Smooth muscle cell (in vitro differentiated cells): Measurements from ENCODE around the gene SCLY. TPM values are rescaled to one million over a fixed set of nuclear protein-coding genes. Genes with fewer than 3 reads are reported as not detected.

Experiments used
- DNase-seq: peaks from one replicate; lab custom pipeline; 2025; ENCODE audit not compliant: unreplicated experiment; lab: John Stamatoyannopoulos, UW
- H2AFZ ChIP-seq: fragments of 200-600 bp; sonication (generic); 2 replicates; pipeline ENCODE4 v1.6.0; 2016; ENCODE audit warnings: antibody characterized with exemption, low read depth, mild to moderate bottlenecking
- H3F3A ChIP-seq: fragments of 200-600 bp; sonication (generic); 2 replicates; pipeline ENCODE4 v1.6.0; 2017; ENCODE audit warnings: antibody characterized with exemption, low read depth
- H3K27ac ChIP-seq: fragments of 200-600 bp; sonication (generic); 2 replicates; pipeline ENCODE4 v1.5.1; 2016; ENCODE audit warnings: low read depth, mild to moderate bottlenecking
- H3K27me3 ChIP-seq: fragments of 200-600 bp; sonication (generic); 2 replicates; pipeline ENCODE4 v1.6.1; 2016; ENCODE audit warnings: low read depth, mild to moderate bottlenecking
- H3K36me3 ChIP-seq: fragments of 200-600 bp; sonication (generic); 2 replicates; pipeline ENCODE4 v1.5.1; 2016; ENCODE audit warnings: low read depth
- H3K4me1 ChIP-seq: fragments of 200-600 bp; sonication (generic); 2 replicates; pipeline ENCODE4 v1.5.1; 2016; ENCODE audit warnings: low read depth
- H3K4me2 ChIP-seq: fragments of 200-600 bp; sonication (generic); 2 replicates; pipeline ENCODE4 v1.6.0; 2016; ENCODE audit warnings: mild to moderate bottlenecking
- H3K4me3 ChIP-seq: fragments of 200-600 bp; sonication (generic); 2 replicates; pipeline ENCODE4 v1.5.1; 2016; ENCODE audit warnings: mild to moderate bottlenecking
- H3K79me2 ChIP-seq: fragments of 200-600 bp; sonication (generic); 2 replicates; pipeline ENCODE4 v1.6.0; 2016; ENCODE audit warnings: low read depth, mild to moderate bottlenecking
- H3K9ac ChIP-seq: fragments of 200-600 bp; sonication (generic); 2 replicates; pipeline ENCODE4 v1.6.0; 2016; ENCODE audit warnings: low read depth
- H3K9me3 ChIP-seq: fragments of 200-600 bp; sonication (generic); replicated peaks from 2 replicates; pipeline ENCODE4 v1.5.1; 2016; ENCODE audit warnings: low read depth
- H4K20me1 ChIP-seq: fragments of 200-600 bp; sonication (generic); 2 replicates; pipeline ENCODE4 v1.6.0; 2016; ENCODE audit warnings: low read depth
- CTCF ChIP-seq: fragments of 200-600 bp; sonication (generic); IDR thresholded peaks from 2 replicates; pipeline ENCODE4 v1.5.1; 2017; ENCODE audit warnings: borderline replicate concordance, mild to moderate bottlenecking, antibody characterized with exemption; ENCODE audit not compliant: insufficient read depth, poor library complexity, severe bottlenecking
- WGBS: methylation state at CpG from one replicate; pipeline ENCODE4 v1.1.7; 2016; ENCODE audit warnings: low lambda C conversion rate; 5-methylcytosine and 5-hydroxymethylcytosine counted together
- polyA plus RNA-seq: library from polyadenylated mRNA; unstranded; fragments of >200 nt; fragmentation: Nextera tagmentation; extraction: Ambion mirVana; gene quantifications from 2 replicates; pipeline ENCODE4 v1.2.1, GENCODE V29; 2016
- total RNA-seq: library from RNA; depleted of rRNA; stranded (reverse); fragments of >200 nt; gene quantifications from 2 replicates; pipeline ENCODE4 v1.2.3, GENCODE V29; 2014

Gene SCLY
- total and polyA plus RNA-seq, 2 experiments from 2014 or later, result 7.6 to 12.9 TPM

GRCh38 chr2:238101891-238102841 lies 41.4 kb downstream of the SCLY start:
- Histone ChIP-seq H3K79me2 (no peaks in the 10 kb centered on the region), H3F3A (no peaks in the 10 kb centered on the region), H3K4me2 (no peak overlapping the region), H4K20me1 (no peaks in the 10 kb centered on the region), H3K27ac (no peak overlapping the region), H2AFZ (no peak overlapping the region), H3K36me3 (no peaks in the 10 kb centered on the region), H3K9me3 (no peaks in the 10 kb centered on the region), H3K27me3 (no peaks in the 10 kb centered on the region), H3K4me1 (no peaks in the 10 kb centered on the region), H3K9ac (no peak overlapping the region), H3K4me3 (no peak overlapping the region)
- TF ChIP-seq CTCF, result no peak
- WGBS, result 94% methylated on average over 30 of the region's 30 CpGs
- no peak for DNase-seq

- H3K4me2 ChIP-seq, result no peak overlapping the region
- H3K4me3 ChIP-seq, result no peak overlapping the region
- H3K36me3 ChIP-seq, result no peaks in the 10 kb centered on the region
- no peak for TF ChIP-seq CTCF
- DNase-seq, result no peak
- H3F3A ChIP-seq, result no peaks in the 10 kb centered on the region
- H3K9me3 ChIP-seq, result no peaks in the 10 kb centered on the region
- H4K20me1 ChIP-seq, result no peaks in the 10 kb centered on the region
- H3K9ac ChIP-seq, result no peak overlapping the region
- no peak overlapping the region for H2AFZ ChIP-seq
- no peak overlapping the region for H3K27ac ChIP-seq
- H3K4me1 ChIP-seq, result no peaks in the 10 kb centered on the region
- H3K79me2 ChIP-seq, result no peaks in the 10 kb centered on the region
- 89% methylated on average over 10 of the region's 10 CpGs for WGBS
- no peaks in the 10 kb centered on the region for H3K27me3 ChIP-seq
These were observed 42.1 kb downstream of the SCLY start for GRCh38 chr2:238102865-238103264.

GRCh38 chr2:238103465-238104225 lies 42.8 kb downstream of the SCLY start:
- no peaks in the 10 kb centered on the region for H3F3A ChIP-seq
- no peak overlapping the region for H3K27ac ChIP-seq
- H3K9me3 ChIP-seq, result no peaks in the 10 kb centered on the region
- no peak for TF ChIP-seq CTCF
- H2AFZ ChIP-seq, result no peak overlapping the region
- no peak overlapping the region for H3K9ac ChIP-seq
- H3K4me2 ChIP-seq, result no peak overlapping the region
- H3K36me3 ChIP-seq, result no peaks in the 10 kb centered on the region
- no peak for DNase-seq
- H4K20me1 ChIP-seq, result no peaks in the 10 kb centered on the region
- H3K27me3 ChIP-seq, result no peaks in the 10 kb centered on the region
- H3K79me2 ChIP-seq, result no peaks in the 10 kb centered on the region
- WGBS, result 94% methylated on average over 18 of the region's 18 CpGs
- H3K4me1 ChIP-seq, result no peaks in the 10 kb centered on the region
- H3K4me3 ChIP-seq, result no peak overlapping the region
